Endothelial cell of umbilical vein (primary cell): ENCODE data around the gene CERS5. TPM values are rescaled to one million over a fixed set of nuclear protein-coding genes. Genes with fewer than 3 reads are reported as not detected.

Experiments
- BruUV-seq: library from RNA; stranded (reverse); fragments of 400-500 nt; replicated peaks from 2 replicates; lab custom pipeline; 2021; lab: Mats Ljungman, UMichigan
- CTCF ChIA-PET: fragments of 300-600, 350-600 bp; sonication (Branson Sonifier 250); formaldehyde crosslinking; loops from one replicate; lab custom pipeline; 2021; ENCODE audit warnings: antibody characterized with exemption, inconsistent platforms; lab: Charles Lee
- POLR2A ChIA-PET: fragments of 300-600, 350-600 bp; sonication (Branson Sonifier 250); formaldehyde crosslinking; loops from one replicate; lab custom pipeline; 2021; ENCODE audit warnings: antibody characterized with exemption, inconsistent platforms; lab: Charles Lee
- DNase-seq: peaks from one replicate; pipeline ENCODE4 v3.0.0-alpha.2; 2011; ENCODE audit warnings: low read depth, low spot score
- FAIRE-seq: peaks from 2 replicates; lab custom pipeline; 2011; peaks lifted over from hg19 to GRCh38; lab: Jason Lieb, UNC
- H2AFZ ChIP-seq: 2 replicates; pipeline ENCODE4 v1.6.0; 2012; ENCODE audit warnings: low read depth, low read length, control low read depth, inconsistent platforms
- H3K27ac ChIP-seq: 2 replicates; pipeline ENCODE4 v1.5.1; 2011; ENCODE audit warnings: low read depth, mild to moderate bottlenecking, control low read depth, low read length, moderate library complexity; ENCODE audit not compliant: insufficient read depth
- H3K27me3 ChIP-seq, 2 experiments: 2 replicates each; pipeline versions ENCODE4 v1.6.0 to v1.6.1; 2011; ENCODE audit warnings: low read length in 2 of 2, mixed read lengths in 1 of 2; ENCODE audit not compliant: control insufficient read depth in 2 of 2, insufficient read depth in 2 of 2
- H3K36me3 ChIP-seq, 2 experiments: 2 replicates in 1 of 2; 3 replicates in 1 of 2; pipeline ENCODE4 v1.5.1; 2011; ENCODE audit warnings: low read length in 2 of 2, mild to moderate bottlenecking in 1 of 2, moderate library complexity in 1 of 2; ENCODE audit not compliant: control insufficient read depth in 2 of 2, insufficient read depth in 2 of 2; ENCODE audit errors: extremely low read depth in 1 of 2
- H3K4me1 ChIP-seq: 3 replicates; pipeline ENCODE4 v1.5.1; 2011; ENCODE audit warnings: mild to moderate bottlenecking, low read length; ENCODE audit not compliant: control insufficient read depth, insufficient read depth; ENCODE audit errors: extremely low read depth
- H3K4me2 ChIP-seq: 2 replicates; pipeline ENCODE4 v1.6.1; 2011; ENCODE audit warnings: low read length, control low read depth, mixed read lengths; ENCODE audit not compliant: insufficient read depth
- H3K4me3 ChIP-seq, 3 experiments: fragments of 200-600 bp in 1 of 3; sonication (generic), shearing (Covaris generic) in 1 of 3; replicated peaks in 1 of 3; 2 replicates each; pipeline ENCODE4 v1.5.1; 2011 to 2016; ENCODE audit warnings: control low read depth in 3 of 3, low read length in 3 of 3, mild to moderate bottlenecking in 2 of 3, inconsistent platforms in 1 of 3, low read depth in 1 of 3, moderate library complexity in 1 of 3; ENCODE audit not compliant: insufficient read depth in 1 of 3
- H3K79me2 ChIP-seq: 2 replicates; pipeline ENCODE4 v1.6.0; 2012; ENCODE audit warnings: low read length, inconsistent platforms; ENCODE audit not compliant: control insufficient read depth, insufficient read depth
- H3K9ac ChIP-seq: replicated peaks from 2 replicates; pipeline ENCODE3; 2011; ENCODE audit warnings: low read length, control low read depth; ENCODE audit not compliant: insufficient read depth; ENCODE audit errors: extremely low read depth
- H3K9me1 ChIP-seq: replicated peaks from 3 replicates; pipeline ENCODE4 v1.6.0; 2011; ENCODE audit warnings: mild to moderate bottlenecking, low read length; ENCODE audit not compliant: control insufficient read depth, insufficient read depth; ENCODE audit errors: extremely low read depth
- H3K9me3 ChIP-seq: replicated peaks from 2 replicates; pipeline ENCODE4 v1.5.1; 2012; ENCODE audit warnings: low read length, inconsistent platforms; ENCODE audit not compliant: control insufficient read depth, insufficient read depth
- H4K20me1 ChIP-seq: replicated peaks from 2 replicates; pipeline ENCODE3; 2011; ENCODE audit warnings: mild to moderate bottlenecking, low read length; ENCODE audit not compliant: control insufficient read depth, insufficient read depth; ENCODE audit errors: extremely low read depth
- CTCF ChIP-seq, 2 donors: IDR thresholded peaks; 1 replicate in 1 of 2; 2 replicates in 1 of 2; pipeline ENCODE4 v1.5.1; 2011; ENCODE audit warnings: low read length in 2 of 2, mild to moderate bottlenecking in 2 of 2, moderate library complexity in 2 of 2, control low read depth in 1 of 2, inconsistent platforms in 1 of 2, low read depth in 1 of 2; ENCODE audit not compliant: insufficient read depth in 1 of 2; ENCODE audit errors: extremely low read depth in 1 of 2
- GATA2 ChIP-seq: IDR thresholded peaks from 2 replicates; pipeline ENCODE4 v1.7.0; 2011; ENCODE audit warnings: low read depth, mild to moderate bottlenecking, moderate library complexity, mixed read lengths, low read length; ENCODE audit not compliant: insufficient read length, insufficient read depth
- POLR2A ChIP-seq: IDR thresholded peaks from 2 replicates; pipeline ENCODE4 v1.6.1; 2012; ENCODE audit warnings: low read depth, mild to moderate bottlenecking, control low read depth, low read length
- POLR2AphosphoS5 ChIP-seq: IDR thresholded peaks from 2 replicates; pipeline ENCODE4 v1.6.1; 2012; ENCODE audit warnings: low read depth, mild to moderate bottlenecking, control low read depth, low read length, moderate library complexity; ENCODE audit not compliant: insufficient read depth
- dilution Hi-C: fragments of 300-500 bp; cut with MboI; formaldehyde crosslinking; loops from one replicate; pipeline ENCODE4 v1.15.0; 2019; ENCODE audit warnings: low sequenced_read_pairs; ENCODE audit not compliant: extremely low pct_ligation_motif_present
- intact Hi-C: fragments of 100-400 bp; cut with micrococcal nuclease; formaldehyde crosslinking; loops from one replicate; pipeline ENCODE4 v1.10.0; 2022
- polyA plus RNA-seq, 4 experiments: library from polyadenylated mRNA; depleted of rRNA in 3 of 4; stranded (reverse) in 3 of 4; unstranded in 1 of 4; fragments of >200 nt; gene quantifications; 2 replicates each; pipeline versions ENCODE4 v1.2.1 to v1.2.3, GENCODE V29; 2011 to 2012; ENCODE audit warnings: missing spikeins in 1 of 4
- total RNA-seq: library from RNA; stranded (reverse); gene quantifications from 2 replicates; pipeline ENCODE4 v1.2.3, GENCODE V29; 2021
- TF ChIP-seq, protein P1 (sequence below): IDR thresholded peaks from 2 replicates; pipeline ENCODE4 v1.6.1; 2011; ENCODE audit not compliant: insufficient read depth, insufficient read length

CERS5 gene
- total and polyA plus RNA-seq, 2 donors (not counting 3 experiments of a cell fraction or from before 2014, with no cell fraction given): 60.4 to 108 TPM

- no peaks in the 10 kb centered on the region for H3K9me1 ChIP-seq
- H3K4me3 ChIP-seq: peak within 1 kb of the TSS; percentile 0 to 76 (median 59)
- intact Hi-C loops: loop anchor here (1.0 kb wide), 4 partner anchors 27 to 63 kb away; partner anchors contain the start of genes CERS5 and SMARCD1
- H3K27me3 ChIP-seq: no peaks in the 10 kb centered on the region
- H3K9me3 ChIP-seq: no peaks in the 10 kb centered on the region
- peak within 1 kb of the TSS; percentile 90 for H2AFZ ChIP-seq
- dilution Hi-C loops: no loop called here
- ChIA-PET CTCF (interaction anchor here (0.5 to 4.5 kb wide), 35 partner anchors 9 to 652 kb away, joined by 3 to 89 read pairs (median 6); partner anchors contain the start of genes ATF1, CERS5, GPD1 and LIMA1), POLR2A (interaction anchor here (1.0 to 2.3 kb wide), 5 partner anchors 9 to 56 kb away, joined by 3 to 20 read pairs (median 7); partner anchors contain the start of genes CERS5 and SMARCD1)
- H3K27ac ChIP-seq: peak within 1 kb of the TSS; percentile 6
- peaks cover 9% of the 10 kb centered on the region for H3K4me1 ChIP-seq
- peaks cover 9% of the 10 kb centered on the region for H3K79me2 ChIP-seq
- peak; percentile 100 for DNase-seq
- H3K36me3 ChIP-seq: peaks cover 0 to 2% of the 10 kb centered on the region in 2 experiments
- TF ChIP-seq POLR2AphosphoS5 (peak; percentile 67), POLR2A (peak; percentile 92), CTCF (IDR thresholded peaks at IDR 0.05; ENCODE audit: extremely low read depth in 1 of 2, insufficient read depth in 1 of 2, low read depth in 1 of 2, low read length in 2 of 2) (peak; percentile 98 to 99), GATA2 (no peak)
- TF ChIP-seq, protein P1, sequence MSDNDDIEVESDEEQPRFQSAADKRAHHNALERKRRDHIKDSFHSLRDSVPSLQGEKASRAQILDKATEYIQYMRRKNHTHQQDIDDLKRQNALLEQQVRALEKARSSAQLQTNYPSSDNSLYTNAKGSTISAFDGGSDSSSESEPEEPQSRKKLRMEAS: peak; percentile 92
- BruUV-seq: no TSS peak
- H3K4me2 ChIP-seq: peak within 1 kb of the TSS; percentile 17
- no peaks in the 10 kb centered on the region for H4K20me1 ChIP-seq
- peak; percentile 100 for FAIRE-seq
- peak within 1 kb of the TSS; percentile 44 for H3K9ac ChIP-seq
Measured at GRCh38 chr12:50111693-50112455, 55.3 kb downstream of the CERS5 start, which contains the start of gene COX14. COX14 (plus strand) TSS chr12:50112236; CDS start chr12:50120044, 7,808 bp downstream.
